Activated CD8-positive, alpha-beta memory T cell treated with anti-CD3 and anti-CD28 coated beads for 4 hours (primary cell): ENCODE data around the gene PTGER4.
"Not testable (repeated sequence)": the region's sequence is repeated elsewhere in the genome, so short reads cannot be mapped to it uniquely, and the experiment has no call there.

Source experiments
- DNase-seq, 2 donors: peaks; one replicate each; pipeline ENCODE4 v3.0.0-alpha.2; 2020; ENCODE audit warnings: low read depth in 2 of 2

Gene PTGER4

DNA sequence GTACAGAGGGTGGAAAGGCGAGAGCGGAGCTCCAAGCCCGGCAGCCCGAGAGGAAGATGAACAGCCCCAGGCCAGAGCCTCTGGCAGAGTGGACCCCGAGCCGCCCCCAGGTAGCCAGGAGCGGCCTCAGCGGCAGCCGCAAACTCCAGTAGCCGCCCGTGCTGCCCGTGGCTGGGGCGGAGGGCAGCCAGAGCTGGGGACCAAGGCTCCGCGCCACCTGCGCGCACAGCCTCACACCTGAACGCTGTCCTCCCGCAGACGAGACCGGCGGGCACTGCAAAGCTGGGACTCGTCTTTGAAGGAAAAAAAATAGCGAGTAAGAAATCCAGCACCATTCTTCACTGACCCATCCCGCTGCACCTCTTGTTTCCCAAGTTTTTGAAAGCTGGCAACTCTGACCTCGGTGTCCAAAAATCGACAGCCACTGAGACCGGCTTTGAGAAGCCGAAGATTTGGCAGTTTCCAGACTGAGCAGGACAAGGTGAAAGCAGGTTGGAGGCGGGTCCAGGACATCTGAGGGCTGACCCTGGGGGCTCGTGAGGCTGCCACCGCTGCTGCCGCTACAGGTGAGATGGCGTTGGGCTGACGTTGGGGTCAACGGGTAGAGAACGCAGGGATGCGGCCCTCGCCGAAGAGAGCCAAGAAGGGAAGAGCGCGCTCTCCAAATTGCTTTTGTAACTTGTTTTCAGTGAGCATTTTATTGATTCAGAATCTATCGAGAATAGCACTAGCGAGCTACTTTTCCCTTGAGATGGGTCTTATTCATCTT, at the start of gene PTGER4:
Gene PTGER4, plus strand, starts transcription at position 3 of the 769 bp plus-strand sequence. CDS start 1,079 bp downstream, outside the sequence.
- DNase-seq = no peak

DNA sequence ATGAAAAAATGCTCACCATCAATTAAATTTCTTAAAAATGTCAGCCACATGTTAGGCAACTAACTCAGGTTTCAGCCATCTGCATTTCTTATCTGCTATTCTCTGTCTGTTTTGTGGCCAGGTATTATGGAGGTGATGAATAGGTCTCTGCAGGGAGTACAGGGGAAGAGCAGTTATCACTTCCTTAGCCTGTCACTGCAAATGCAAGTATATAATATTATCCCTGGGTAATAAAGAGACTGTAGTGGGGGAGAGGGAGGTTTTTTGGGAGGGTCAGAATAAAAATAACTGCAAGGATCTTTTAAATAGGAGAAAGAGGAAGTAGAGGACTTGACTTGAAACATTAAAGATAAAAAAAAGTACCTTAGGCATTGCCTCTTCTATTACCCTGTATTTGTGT, 49.6 kb upstream of the PTGER4 start:
- no peak for DNase-seq

DNA sequence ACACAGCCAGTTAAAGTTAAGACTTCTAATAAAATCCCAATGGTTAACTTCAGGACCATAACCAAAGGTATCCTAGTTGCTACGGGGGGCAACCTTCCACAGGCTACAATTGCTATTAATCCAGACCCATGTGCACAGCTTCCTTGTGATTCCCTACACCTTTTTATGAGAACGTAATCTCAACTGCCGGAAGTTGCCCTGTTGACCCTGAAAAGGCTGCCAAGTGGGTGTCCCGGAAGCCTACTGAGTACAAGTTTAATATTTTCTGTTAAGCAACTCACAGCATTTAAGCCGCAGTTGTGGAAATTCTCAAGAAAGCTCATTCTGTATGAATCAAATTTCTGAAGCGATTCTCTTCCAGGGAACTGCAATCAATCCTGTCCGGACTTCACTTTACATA, 48.5 kb upstream of the PTGER4 start:
- no peak for DNase-seq

DNA sequence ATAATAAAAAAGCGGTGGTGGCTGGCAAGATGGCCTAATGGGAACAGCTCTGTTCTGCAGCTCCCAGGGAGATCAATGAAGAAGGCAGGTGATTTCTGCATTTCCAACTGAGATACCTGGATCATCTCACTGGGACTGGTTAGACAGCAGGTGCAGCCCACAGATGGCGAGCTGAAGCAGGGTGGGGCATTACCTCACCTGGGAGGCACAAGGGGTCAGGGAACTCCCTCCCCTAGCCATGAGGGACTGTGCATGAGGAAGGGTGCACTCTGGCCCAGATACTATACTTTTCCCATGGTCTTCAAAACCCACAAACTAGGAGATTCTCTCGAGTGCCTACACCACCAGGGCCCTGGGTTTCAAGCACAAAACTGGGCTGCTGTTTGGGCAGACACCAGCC, 45.6 kb upstream of the PTGER4 start:
- no peak for DNase-seq

DNA sequence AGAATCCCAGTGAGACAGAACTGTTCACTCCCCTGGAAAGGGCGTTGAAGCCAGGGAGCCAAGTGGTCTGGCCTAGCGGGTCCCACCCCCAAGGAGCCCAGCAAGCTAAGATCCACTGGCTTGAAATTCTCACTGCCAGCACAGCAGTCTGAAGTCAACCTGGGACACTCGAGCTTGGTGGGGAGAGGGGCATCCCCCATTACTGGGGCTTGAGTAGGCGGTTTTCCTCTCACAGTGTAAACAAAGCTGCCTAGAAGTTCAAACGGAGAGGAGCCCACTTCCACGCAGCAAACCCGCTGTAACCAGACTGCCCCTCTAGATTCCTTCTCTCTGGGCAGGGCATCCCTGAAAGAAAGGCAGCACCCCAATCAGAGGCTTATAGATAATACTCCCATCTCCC, 45.1 kb upstream of the PTGER4 start:
- DNase-seq = no peak

DNA sequence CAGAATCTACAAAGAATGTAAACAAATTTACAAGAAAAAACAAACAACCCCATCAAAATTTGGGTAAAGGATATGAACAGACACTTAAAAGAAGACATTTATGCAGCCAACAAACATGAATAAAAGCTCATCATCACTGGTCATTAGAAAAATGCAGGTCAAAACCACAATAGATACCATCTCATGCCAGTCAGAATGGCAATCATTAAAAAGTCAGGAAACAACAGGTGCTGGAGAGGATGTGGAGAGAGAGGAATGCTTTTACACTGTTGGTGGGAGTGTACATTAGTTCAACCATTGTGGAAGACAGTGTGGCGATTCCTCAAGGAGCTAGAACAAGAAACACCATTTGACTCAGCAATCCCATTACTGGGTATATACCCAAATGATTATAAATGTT, 40.2 kb upstream of the PTGER4 start:
- not testable (repeated sequence) for DNase-seq

DNA sequence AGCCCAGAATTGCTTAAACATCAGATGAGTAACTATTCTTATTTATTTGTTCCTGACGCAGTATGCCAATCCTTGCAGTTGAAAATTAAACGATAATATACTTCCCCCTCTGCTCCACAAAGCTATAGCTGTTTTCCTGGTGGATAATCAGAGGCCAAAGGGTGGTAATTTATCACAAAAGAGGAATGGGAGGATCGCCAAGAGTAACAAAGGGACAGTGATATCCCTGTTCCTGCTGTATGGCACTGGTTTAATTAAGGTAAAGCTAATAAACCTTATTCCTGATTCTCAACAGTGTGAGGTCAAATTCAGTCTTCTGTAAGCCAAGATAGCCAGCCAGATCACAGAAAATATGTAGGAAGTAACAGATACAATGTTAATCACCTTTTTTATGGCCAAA, 33.4 kb upstream of the PTGER4 start:
- DNase-seq = no peak

DNA sequence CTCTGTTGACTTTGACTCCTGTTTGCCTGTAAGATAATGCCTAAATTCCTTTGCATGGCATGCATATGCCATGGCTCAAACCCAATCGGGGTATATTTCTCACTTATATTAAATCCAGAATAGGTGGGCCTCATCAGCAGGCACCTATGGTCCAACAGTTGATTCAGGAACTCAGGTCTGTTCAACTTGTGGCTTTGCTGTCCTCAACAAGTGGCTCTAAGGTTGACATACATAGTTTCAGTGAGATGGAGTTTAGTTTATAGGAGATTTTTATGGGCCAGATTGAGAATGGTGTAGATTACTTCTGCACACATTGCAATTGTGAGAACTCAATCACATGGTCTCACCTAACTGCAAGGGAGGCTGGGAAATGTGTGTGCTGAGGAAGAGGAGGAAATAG, 31.6 kb upstream of the PTGER4 start:
- no peak for DNase-seq

DNA sequence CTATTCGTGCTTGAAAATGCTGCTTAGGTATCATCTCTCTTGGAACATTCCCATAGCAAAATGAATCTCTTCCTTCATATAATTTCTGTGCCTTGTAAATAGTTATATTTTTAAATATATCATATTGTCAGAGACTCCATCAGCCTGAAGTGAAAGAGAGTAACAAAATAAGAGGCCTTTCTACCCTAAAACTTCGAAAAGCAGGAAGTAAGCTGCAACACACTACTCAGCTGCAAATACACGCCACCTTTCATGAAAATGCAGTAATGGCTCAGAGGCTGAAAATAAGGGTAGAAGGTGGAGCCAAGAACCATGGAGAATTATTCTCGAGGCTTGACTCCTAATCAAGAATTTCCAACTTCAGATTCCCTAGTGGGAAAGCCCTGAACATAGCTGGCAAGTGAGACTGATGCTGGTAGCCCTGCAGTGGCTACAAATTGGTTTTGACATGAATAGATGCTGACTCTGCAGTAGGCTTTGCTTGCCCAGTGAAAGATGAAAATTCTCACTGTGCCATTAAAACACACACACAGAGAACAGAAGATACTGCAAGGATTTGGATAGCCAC, 30.2 kb upstream of the PTGER4 start:
- no peak for DNase-seq

DNA sequence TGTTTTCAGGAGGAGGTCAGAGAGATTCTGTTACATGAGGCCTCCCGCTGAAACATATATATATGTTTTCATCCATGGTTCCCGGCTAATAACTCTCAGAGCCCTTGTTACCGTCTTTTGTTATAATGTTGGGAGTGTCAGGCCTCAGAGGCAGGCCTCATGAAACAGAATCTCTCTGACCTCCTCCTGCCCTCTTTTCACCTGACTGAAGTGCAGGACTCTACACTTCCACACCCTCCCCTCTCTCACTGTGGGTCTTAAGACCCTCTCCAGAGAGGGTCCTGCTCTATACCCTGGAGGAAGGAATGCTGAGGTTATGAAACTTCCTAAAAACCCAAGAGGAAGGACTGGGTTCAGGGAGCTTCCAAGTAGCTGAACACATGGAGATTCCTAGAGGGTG, 28.5 kb upstream of the PTGER4 start:
- DNase-seq = no peak

DNA sequence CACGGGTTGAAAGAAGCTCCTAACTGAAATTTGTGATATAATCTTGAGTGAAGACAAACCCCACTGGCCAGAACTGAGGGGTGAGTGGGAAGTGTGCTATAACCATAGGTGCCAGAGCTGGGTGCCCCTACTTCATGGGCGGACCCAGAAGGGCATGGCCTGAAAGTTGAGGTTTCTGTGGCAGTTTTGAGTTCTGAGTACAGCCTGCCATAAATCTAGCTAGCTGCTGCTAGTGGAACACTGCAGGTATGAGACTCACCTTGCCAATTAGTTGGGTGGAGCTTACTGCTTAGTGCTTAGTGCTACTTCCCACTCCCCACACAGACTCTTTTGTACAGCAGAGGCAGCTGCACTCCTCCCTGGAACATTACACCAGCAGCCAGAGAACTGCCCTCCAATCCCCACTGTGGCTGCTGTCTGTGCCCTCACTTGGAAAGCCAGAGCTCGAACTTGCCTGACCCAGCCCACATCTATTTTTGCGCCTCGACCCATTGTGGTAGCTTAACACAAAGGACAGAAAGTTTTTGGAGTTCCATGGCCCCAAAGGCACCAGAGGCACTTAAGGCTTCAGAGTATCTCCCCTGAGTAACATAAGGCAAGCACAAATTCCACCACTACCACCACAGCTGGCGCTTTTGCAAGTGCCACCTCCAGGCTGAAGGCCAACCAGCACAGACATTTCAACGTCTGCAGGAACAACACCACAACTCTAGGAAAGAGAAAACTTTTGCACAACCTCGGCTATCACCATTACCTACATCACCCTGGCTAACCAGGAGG, 27.1 kb upstream of the PTGER4 start:
- DNase-seq = no peak

DNA sequence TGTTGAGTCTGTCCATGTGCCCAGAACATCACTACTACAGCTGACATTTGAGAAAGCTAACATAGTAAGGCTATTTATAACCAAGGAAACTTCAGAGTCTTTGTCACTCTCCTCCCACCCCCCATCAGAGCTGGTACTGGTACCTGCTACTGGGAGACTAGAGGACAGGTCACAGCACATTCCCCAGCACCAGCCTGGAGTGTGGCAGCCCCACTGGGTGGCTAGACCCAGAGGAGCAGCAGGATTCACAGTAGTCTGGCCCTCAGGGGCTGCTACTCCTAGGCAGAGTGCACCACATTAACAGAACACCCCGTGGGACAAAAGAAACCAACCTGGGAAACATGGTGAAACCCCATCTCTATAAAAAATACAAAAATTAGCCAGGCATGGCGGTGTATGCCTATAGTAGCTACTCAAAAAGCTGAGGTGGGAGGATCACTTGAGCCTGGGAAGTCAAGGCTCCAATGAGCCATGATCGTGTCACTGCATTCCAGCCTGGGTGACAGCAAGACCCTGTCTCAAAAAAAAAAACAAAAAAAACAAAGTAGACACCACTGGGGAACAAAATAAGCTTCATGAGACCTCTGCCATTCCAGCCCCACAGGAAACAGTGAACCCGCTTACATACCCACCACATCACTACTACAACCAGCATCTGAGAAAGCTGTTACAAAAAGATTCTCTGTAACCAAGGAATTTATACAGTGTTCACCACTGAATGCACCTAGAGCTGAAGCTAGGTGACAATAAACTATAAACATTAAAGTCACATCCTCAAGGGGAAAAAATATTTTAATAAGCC, 26.3 kb upstream of the PTGER4 start:
- DNase-seq = no peak

DNA sequence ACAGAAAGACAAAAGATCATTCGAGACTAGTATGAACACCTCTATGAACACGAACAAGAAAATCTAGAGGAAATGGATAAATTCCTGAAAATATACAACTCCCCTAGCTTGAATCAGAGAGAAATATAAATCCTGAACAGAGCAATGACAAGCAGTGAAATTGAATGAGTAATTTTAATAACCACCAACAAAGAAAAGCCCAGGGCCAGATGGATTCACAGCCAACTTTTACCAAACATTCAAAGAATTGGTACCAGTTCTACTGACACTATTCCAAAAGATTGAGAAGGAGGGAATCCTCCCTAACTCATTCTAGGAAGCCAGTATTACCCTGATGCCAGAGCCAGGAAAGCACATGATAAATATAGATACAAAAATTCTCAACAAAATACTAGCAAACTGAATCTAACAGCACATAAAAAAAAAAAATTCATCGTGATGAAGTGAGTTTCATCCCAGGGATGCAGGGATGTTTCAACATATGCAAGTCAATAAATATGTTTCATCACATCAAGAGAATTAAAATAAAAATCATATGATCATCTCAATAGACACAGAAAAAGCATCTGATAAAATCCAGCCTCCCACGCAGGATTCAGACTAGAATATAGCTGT, 25.2 kb upstream of the PTGER4 start:
- DNase-seq = no peak

DNA sequence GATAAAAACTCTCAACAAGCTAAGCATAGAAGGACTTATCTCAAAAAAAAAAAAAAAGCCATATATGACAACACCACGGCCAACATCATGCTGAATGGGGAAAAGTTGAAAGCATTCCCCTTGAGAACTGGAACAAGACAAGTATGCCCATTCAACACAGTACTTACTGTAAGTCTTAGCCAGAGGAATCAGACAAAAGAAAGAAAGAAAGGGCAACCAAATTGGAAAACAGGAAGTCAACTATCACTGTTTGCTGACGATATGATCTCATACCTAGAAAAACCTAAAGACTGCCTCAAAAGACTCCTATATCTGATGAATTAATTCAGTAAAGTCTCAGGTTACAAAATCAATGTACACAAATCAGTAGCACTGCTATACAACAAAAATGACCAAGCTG, 24.6 kb upstream of the PTGER4 start:
- DNase-seq = no peak

DNA sequence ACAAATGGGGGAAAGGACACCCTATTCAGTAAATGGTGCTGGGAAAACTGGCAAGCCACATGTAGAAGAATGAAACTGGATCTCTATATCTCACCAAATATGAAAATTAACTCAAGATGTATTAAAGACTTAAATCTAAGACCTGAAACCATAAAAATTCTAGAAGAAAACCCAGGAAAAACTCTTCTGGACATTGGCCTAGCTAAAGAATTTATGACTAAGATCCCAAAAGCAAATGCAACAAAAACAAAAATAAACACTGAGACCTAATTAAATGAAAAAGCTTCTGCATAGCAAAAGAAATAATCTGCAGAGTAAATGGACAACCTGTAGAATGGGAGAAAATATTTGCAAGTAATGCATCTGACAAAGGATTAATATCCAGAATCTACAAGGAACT, 23.6 kb upstream of the PTGER4 start:
- DNase-seq = not testable (repeated sequence)

DNA sequence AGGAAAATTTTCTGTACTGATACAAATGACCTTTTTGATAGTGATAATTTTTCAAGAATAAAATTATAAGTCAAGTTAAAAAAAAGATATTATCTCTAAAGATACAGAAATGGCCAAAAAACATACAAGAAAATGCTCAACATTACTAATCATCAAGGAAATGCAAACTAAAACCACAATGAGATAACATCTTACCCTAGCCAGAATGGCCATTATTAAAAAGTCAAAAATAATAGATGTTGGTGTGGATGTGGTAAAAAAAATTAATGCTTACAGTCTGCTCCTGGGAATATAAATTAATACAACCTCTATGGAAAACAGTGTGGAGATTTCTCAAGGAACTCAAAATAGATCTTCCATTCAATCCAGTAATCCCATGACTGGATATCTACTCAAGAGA, 22.9 kb upstream of the PTGER4 start:
- no peak for DNase-seq

DNA sequence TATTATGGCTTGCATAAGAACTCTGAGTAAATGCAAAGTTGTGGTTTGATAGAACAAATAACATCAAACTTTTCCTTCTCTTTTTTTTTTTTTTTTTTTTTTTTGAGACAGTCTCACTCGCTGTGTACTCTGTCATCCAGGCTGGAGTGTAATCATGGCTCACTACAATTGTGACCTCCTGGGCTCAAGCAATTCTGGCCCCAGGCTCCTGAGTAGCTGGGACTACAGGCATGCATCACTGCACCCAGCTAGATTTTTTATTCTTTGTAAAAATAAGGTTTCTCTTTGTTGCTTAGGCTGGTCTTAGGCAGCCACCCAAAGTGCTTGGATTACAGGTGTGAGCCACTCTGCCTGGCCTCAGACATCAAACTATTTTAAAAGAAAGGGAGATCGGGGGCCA, 19.0 kb upstream of the PTGER4 start:
- no peak for DNase-seq

DNA sequence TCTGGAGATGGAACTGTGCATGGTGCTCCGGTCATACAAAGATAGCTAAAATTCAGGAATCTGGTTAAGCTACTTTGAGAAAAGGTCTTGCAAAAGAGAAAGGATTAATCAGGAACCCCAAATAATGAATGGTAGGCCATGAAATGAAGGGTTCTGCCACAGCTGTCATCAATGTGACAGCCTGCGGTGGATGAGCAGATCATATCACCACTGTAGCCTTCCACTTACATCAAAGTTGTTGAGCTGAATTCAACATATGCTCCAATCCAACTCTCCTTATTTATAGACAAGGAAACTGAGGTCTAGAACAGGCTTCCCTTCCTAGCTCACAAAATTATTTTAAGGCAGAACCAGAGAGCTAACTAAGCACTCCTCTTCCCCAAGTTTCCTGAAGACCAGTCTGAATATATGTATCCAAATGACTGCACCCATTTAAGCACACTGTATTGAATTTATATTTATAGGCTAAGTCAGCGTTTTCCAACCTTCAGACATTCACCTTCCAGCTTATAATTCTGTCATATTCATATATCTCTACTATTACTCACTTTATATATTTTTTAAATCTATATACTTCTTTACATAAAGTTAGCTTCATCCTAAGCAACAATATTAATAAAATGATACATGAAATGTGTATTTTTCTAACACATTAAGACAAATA, 13.9 kb upstream of the PTGER4 start:
- DNase-seq = no peak

DNA sequence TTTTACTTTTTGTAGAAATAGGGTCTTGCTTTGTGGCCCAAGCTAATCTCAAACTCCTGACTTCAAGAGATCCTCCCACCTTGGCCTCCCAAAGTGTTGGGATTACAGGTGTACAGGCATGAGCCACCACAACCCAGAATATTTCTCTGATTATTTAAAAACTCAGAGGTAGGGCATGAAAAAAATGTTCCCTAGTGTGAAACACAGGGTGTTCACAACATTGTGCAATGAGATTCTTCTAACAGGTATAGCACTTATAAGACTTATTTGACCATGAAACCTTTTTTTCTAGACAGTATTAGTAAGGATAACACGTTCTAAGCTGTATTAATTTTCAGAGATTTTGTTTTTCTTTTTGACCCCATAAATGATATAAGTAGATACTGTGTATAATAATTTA, 13.1 kb upstream of the PTGER4 start:
- no peak for DNase-seq

DNA sequence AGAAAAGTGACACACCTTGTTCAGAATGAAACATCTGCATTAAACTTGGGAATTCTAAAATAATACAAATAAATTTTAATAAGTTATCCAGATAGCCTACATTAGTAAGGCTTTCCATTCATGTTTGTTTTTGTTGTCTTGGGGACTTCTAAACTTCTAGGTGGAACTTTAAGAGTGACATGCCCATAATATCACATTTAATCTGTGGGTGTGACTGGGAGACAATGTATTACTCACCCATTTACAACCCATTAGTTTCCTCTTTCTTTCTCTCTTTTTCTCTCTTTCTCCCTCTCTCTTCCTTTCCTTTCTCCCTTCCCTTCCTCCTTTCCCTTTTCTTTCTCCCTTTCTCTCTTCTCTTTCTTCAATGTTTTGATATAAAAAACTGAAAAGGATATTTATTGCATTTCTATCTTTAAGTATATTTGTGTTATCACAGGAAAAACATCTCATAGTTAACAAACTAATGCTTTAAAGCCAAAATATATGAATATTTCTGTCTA, 12.5 kb upstream of the PTGER4 start:
- no peak for DNase-seq
